Prostate gland (tissue), 2 donors: Measurements from ENCODE around the gene MAGEA8.

Source experiments
- POLR2A ChIP-seq: fragments of 450-650 bp; IDR thresholded peaks from one replicate; pipeline ENCODE4 v1.6.1; 2016; ENCODE audit warnings: antibody characterized with exemption, mild to moderate bottlenecking
- TF ChIP-seq, protein P1 (sequence below), 4 experiments: fragments of 200-600 bp in 2 of 4; fragments of 450-650 bp in 2 of 4; sonication (generic) in 2 of 4; IDR thresholded peaks; 1 replicate in 3 of 4; 2 replicates in 1 of 4; pipeline ENCODE4 v1.5.1; 2016 to 2019; ENCODE audit warnings: antibody characterized with exemption in 4 of 4, mild to moderate bottlenecking in 2 of 4, moderate library complexity in 2 of 4

DNA sequence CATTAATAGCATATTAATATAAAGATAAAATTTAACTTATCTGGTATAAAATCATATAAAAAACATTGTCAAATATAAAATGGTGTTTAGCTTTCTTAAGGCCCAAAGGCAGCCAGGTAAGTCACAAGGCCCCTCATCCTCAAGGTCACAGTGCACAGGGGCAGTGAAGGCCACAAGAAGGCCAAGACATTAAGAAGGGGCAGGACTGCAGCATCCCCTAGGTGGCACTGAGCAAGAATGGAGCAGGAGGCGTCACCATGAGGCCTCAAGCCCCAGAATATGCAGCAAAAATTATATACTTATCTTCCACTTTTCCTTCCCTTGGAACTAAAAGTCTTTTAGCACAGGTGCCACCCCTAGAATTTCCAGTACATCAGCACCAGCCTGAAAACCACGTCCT, 49.5 kb upstream of the MAGEA8 start:
- TF ChIP-seq POLR2A, result no peak
- TF ChIP-seq, protein P1, sequence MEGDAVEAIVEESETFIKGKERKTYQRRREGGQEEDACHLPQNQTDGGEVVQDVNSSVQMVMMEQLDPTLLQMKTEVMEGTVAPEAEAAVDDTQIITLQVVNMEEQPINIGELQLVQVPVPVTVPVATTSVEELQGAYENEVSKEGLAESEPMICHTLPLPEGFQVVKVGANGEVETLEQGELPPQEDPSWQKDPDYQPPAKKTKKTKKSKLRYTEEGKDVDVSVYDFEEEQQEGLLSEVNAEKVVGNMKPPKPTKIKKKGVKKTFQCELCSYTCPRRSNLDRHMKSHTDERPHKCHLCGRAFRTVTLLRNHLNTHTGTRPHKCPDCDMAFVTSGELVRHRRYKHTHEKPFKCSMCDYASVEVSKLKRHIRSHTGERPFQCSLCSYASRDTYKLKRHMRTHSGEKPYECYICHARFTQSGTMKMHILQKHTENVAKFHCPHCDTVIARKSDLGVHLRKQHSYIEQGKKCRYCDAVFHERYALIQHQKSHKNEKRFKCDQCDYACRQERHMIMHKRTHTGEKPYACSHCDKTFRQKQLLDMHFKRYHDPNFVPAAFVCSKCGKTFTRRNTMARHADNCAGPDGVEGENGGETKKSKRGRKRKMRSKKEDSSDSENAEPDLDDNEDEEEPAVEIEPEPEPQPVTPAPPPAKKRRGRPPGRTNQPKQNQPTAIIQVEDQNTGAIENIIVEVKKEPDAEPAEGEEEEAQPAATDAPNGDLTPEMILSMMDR (IDR thresholded peaks at IDR 0.05), result no peak
